ENCODE data around the gene PNRC1. TPM values are rescaled to one million over a fixed set of nuclear protein-coding genes. Genes with fewer than 3 reads are reported as not detected.

PNRC1 gene
- total RNA-seq (2012; rRNA removed) (6.5 and 18.3 TPM in 2 replicates), polyA plus RNA-seq (2012; rRNA removed) (7.6 and 8.1 TPM in 2 replicates), Bru-seq, nascent RNA (percentile 90 among the genes with signal in this experiment), BruChase-seq, experiment 1, labeled RNA remaining after a 6-hour chase (percentile 94 among the genes with signal in this experiment), BruChase-seq, experiment 2, labeled RNA remaining after a 2-hour chase (percentile 95 among the genes with signal in this experiment)
- 4.4 and 6.0 TPM in 2 replicates for polyA plus RNA-seq (2012; cell fraction: cytosol; rRNA removed)
- 4.8 and 12.4 TPM in 2 replicates for polyA plus RNA-seq (2012; cell fraction: nucleus; rRNA removed; ENCODE audit: low replicate concordance)
- long read RNA-seq, transcript PNRC1-201 (2 exons, 2,065 nt), result major isoform, 170 of 181 reads
- long read RNA-seq, partial matches to known transcripts, result 0 of 181 reads
- long read RNA-seq, other reads (novel, unspliced or antisense), result 10 of 181 reads

GRCh38 chr6:89080281-89081128 lies at the start of gene PNRC1:
Gene PNRC1, plus strand, starts transcription at chr6:89080751. Its CDS starts 144 bp downstream, at chr6:89080895.
- Histone ChIP-seq H2AK9ac (replicated peaks; ENCODE audit: low read depth, low read length, poor library complexity) (peak within 1 kb of the TSS; percentile 98), H3K4me1 (ENCODE audit: control insufficient read depth, insufficient read depth, low read length) (peaks cover 4% of the 10 kb centered on the region), H4K5ac (ENCODE audit: low read depth, low read length) (peak within 1 kb of the TSS; percentile 91), H3K79me1 (ENCODE audit: low read depth in 1 of 2, low read length in 2 of 2) (peaks cover 3 to 31% of the 10 kb centered on the region in 2 experiments), H2AFZ (replicated peaks; ENCODE audit: low read length, poor library complexity) (peak within 1 kb of the TSS; percentile 94), H3K56ac (ENCODE audit: extremely low read depth, insufficient read depth, low read length) (peak within 1 kb of the TSS; percentile 91), H3K4me3 (ENCODE audit: insufficient read depth, low read depth, low read length) (peak within 1 kb of the TSS; percentile 77), H3K27ac (ENCODE audit: insufficient read depth, low read length) (peak within 1 kb of the TSS; percentile 92), H2BK5ac (ENCODE audit: low read depth, low read length, poor library complexity, severe bottlenecking) (peak within 1 kb of the TSS; percentile 89), H3K23ac (ENCODE audit: low read depth, low read length) (peak within 1 kb of the TSS; percentile 89), H3K36me3 (ENCODE audit: control insufficient read depth, insufficient read depth, low read length) (peaks cover 12% of the 10 kb centered on the region), H2BK120ac (ENCODE audit: low read depth, low read length) (peak within 1 kb of the TSS; percentile 7; the same call in 1 of the 2 replicates), H4K91ac (ENCODE audit: insufficient read depth, low read depth, low read length) (peak within 1 kb of the TSS; percentile 87), H3K9me3 (ENCODE audit: control insufficient read depth, insufficient read depth, low read length) (no peaks in the 10 kb centered on the region), H3K4ac (ENCODE audit: low read depth, low read length) (peak within 1 kb of the TSS; percentile 89), H3K18ac (ENCODE audit: low read depth, low read length) (peak within 1 kb of the TSS; percentile 90), H4K8ac (ENCODE audit: low read depth in 2 of 2, low read length in 2 of 2) (peak within 1 kb of the TSS; percentile 73 to 96; a peak in 2 of 4 replicates), H2BK20ac (ENCODE audit: low read depth, low read length) (peak within 1 kb of the TSS; percentile 18; the same call in 1 of the 2 replicates), H3K9ac (ENCODE audit: low read depth, low read length) (peak within 1 kb of the TSS; percentile 98), H2BK15ac (ENCODE audit: low read depth, low read length) (no peak within 1 kb of the TSS), H4K20me1 (ENCODE audit: insufficient read depth, low read length) (peaks cover 38% of the 10 kb centered on the region), H3K14ac (replicated peaks; ENCODE audit: low read depth, low read length) (peak within 1 kb of the TSS; percentile 82), H3K9me1 (ENCODE audit: insufficient read depth, low read length) (peaks cover 3% of the 10 kb centered on the region; the same call in 1 of the 2 replicates), H3K27me3 (ENCODE audit: control insufficient read depth, insufficient read depth, low read length) (no peaks in the 10 kb centered on the region), H2AK5ac (ENCODE audit: low read depth, low read length) (peak within 1 kb of the TSS; percentile 89; the same call in 1 of the 2 replicates), H3K4me2 (ENCODE audit: low read depth, low read length) (peak within 1 kb of the TSS; percentile 94)
- no peak for TF ChIP-seq ELK1 (IDR thresholded peaks at IDR 0.05; ENCODE audit: borderline replicate concordance, low read depth, low read length)
- TF ChIP-seq MAFK (IDR thresholded peaks at IDR 0.05; ENCODE audit: low read depth, low read length), result no peak
- TF ChIP-seq MXI1 (IDR thresholded peaks at IDR 0.05; ENCODE audit: borderline replicate concordance, low read depth, low read length), result peak; percentile 22; the same call in 1 of the 2 replicates
- no peak for TF ChIP-seq NFE2L2 (IDR thresholded peaks at IDR 0.05; ENCODE audit: low read depth, low read length)
- TF ChIP-seq FOS (IDR thresholded peaks at IDR 0.05; ENCODE audit: low read depth, low read length), result no peak
- TF ChIP-seq RCOR1 (IDR thresholded peaks at IDR 0.05; ENCODE audit: insufficient replicate concordance, low read length), result no peak
- no peak for TF ChIP-seq CEBPB (IDR thresholded peaks at IDR 0.05; ENCODE audit: low read depth, low read length)
- TF ChIP-seq POLR2A (IDR thresholded peaks at IDR 0.05; ENCODE audit: low read depth, low read length), result peak; percentile 99
- TF ChIP-seq RFX5 (IDR thresholded peaks at IDR 0.05; ENCODE audit: low read depth, low read length), result no peak
- no peak for TF ChIP-seq CHD1 (IDR thresholded peaks at IDR 0.05; ENCODE audit: low read depth, low read length)
- TF ChIP-seq MAZ (IDR thresholded peaks at IDR 0.05; ENCODE audit: borderline replicate concordance, low read depth, low read length), result peak; percentile 51; the same call in 1 of the 2 replicates
- TF ChIP-seq USF2 (IDR thresholded peaks at IDR 0.05; ENCODE audit: low read depth, low read length), result peak; percentile 41; the same call in 1 of the 2 replicates
- BruUV-seq (replicated peaks), result TSS peak; percentile 68
- POLR2A ChIA-PET (ENCODE audit: unreplicated experiment), result interaction anchor here (0.5 to 0.9 kb wide), 6 partner anchors 9 to 251 kb away, joined by 3 to 6 read pairs (median 4); no protein-coding TSS in a partner anchor
- dilution Hi-C loops (cut with HindIII; ENCODE audit: low sequenced_read_pairs, unreplicated experiment), result no loop called here
- in situ Hi-C loops (cut with MboI; ENCODE audit: low sequenced_read_pairs), result no loop called here
- intact Hi-C loops (cut with micrococcal nuclease), result loop anchor here (1.0 to 5.0 kb wide), 4 partner anchors 44 to 1923 kb away; partner anchors contain the start of genes UBE2J1 and ZNF292
- peak; percentile 86 for ATAC-seq (ENCODE audit: low read depth)
- DNase-seq, result peak; percentile 98
- CTCF ChIA-PET, result interaction anchor here (0.9 to 1.4 kb wide), 2 partner anchors 30 to 42 kb away, joined by 3 to 4 read pairs; no protein-coding TSS in a partner anchor
- 1% methylated on average over 26 of the region's 63 CpGs; no CpG with 5 or more reads in 1 of the 2 experiments for WGBS, 2 experiments (ENCODE audit: extremely low coverage in 2 of 2, insufficient read length in 1 of 2)

Data from IMR-90 (cell line).